ENCODE data around the gene CLCA4.

Gene CLCA4

DNA sequence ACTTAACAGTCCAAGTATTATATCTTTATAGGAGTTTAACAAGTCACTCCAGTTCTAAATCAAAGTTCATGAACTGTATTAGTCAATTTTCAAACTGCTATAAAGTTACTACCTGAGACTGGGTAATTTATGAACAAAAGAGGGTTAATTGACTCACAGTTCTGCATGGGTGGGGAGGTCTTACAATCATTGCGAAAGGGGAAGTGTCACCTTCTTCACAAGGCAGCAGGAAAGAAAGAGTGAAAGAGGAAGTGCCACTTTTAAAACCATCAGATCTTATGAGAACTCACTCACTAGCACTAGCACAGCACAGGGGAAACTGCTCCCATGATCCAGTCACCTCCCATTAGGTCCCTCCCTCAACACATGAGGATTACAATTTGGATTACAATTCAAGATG, 70.0 kb downstream of the CLCA4 start:
- no peaks in the 10 kb centered on the region for H3K27me3 ChIP-seq (ENCODE audit: insufficient read depth, low read depth)
- no peaks in the 10 kb centered on the region for H3K36me3 ChIP-seq (ENCODE audit: insufficient read depth)
- no peak overlapping the region for H2AFZ ChIP-seq (ENCODE audit: low read depth)
- H3K4me1 ChIP-seq (ENCODE audit: low read depth, poor library complexity, severe bottlenecking) = no peaks in the 10 kb centered on the region
- TF ChIP-seq, protein P1, sequence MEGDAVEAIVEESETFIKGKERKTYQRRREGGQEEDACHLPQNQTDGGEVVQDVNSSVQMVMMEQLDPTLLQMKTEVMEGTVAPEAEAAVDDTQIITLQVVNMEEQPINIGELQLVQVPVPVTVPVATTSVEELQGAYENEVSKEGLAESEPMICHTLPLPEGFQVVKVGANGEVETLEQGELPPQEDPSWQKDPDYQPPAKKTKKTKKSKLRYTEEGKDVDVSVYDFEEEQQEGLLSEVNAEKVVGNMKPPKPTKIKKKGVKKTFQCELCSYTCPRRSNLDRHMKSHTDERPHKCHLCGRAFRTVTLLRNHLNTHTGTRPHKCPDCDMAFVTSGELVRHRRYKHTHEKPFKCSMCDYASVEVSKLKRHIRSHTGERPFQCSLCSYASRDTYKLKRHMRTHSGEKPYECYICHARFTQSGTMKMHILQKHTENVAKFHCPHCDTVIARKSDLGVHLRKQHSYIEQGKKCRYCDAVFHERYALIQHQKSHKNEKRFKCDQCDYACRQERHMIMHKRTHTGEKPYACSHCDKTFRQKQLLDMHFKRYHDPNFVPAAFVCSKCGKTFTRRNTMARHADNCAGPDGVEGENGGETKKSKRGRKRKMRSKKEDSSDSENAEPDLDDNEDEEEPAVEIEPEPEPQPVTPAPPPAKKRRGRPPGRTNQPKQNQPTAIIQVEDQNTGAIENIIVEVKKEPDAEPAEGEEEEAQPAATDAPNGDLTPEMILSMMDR (conservative IDR thresholded peaks at IDR 0.05; ENCODE audit: low read depth, low read length) = no peak
- H3K9ac ChIP-seq = no peak overlapping the region
- H4K20me1 ChIP-seq (ENCODE audit: insufficient read depth) = no peaks in the 10 kb centered on the region
- H3K79me2 ChIP-seq (ENCODE audit: insufficient read depth, low read depth) = no peaks in the 10 kb centered on the region
- no peak overlapping the region for H3K4me3 ChIP-seq (IDR thresholded peaks at IDR 0.05; ENCODE audit: insufficient read depth, low read depth, low read length)
- H3K4me2 ChIP-seq = no peak overlapping the region
- no peak overlapping the region for H3K27ac ChIP-seq

DNA sequence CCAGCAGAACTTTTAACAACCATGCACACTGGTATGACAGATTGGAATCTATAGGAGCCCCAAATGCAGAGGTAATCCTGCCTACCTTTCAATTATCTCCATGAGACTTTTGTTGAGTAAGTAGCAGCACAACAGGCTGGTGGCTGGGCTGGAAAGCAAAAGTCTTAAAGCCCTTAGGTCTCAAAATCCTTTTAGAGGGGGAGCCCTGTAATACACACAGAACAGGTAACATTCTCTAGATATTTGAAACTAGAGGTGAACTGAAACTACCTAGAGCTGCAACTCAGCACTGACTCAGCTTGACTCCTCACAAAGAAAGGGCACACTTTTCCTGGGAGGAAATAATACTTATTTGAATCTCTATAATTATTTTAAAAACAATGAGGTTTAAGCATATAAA, 71.5 kb downstream of the CLCA4 start:
- H3K27ac ChIP-seq = no peak overlapping the region
- no peaks in the 10 kb centered on the region for H3K4me1 ChIP-seq (ENCODE audit: low read depth, poor library complexity, severe bottlenecking)
- no peaks in the 10 kb centered on the region for H3K79me2 ChIP-seq (ENCODE audit: insufficient read depth, low read depth)
- no peak overlapping the region for H3K4me3 ChIP-seq (IDR thresholded peaks at IDR 0.05; ENCODE audit: insufficient read depth, low read depth, low read length)
- no peaks in the 10 kb centered on the region for H4K20me1 ChIP-seq (ENCODE audit: insufficient read depth)
- no peaks in the 10 kb centered on the region for H3K36me3 ChIP-seq (ENCODE audit: insufficient read depth)
- no peaks in the 10 kb centered on the region for H3K27me3 ChIP-seq (ENCODE audit: insufficient read depth, low read depth)
- TF ChIP-seq, protein P1 (conservative IDR thresholded peaks at IDR 0.05; ENCODE audit: low read depth, low read length) = no peak
- H3K9ac ChIP-seq = no peak overlapping the region
- no peak overlapping the region for H3K4me2 ChIP-seq
- no peak overlapping the region for H2AFZ ChIP-seq (ENCODE audit: low read depth)

DNA sequence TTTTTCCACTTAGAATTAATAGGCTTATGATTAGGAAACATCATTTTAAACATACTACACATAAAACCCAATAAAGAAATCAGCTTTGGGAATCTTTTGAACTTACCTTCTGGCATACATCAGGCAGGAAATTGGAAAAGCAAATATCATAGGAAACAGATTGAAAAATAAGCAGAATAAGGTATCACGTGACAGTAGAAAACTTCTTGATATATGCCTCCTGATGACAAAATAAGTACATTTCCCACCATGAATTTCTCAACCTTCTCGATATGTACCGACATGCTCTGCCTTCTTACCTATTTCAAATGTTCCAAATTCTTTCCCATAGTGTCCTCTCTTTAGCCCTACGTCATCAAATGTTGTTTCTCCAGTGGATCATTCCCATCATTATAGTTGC, 72.4 kb downstream of the CLCA4 start:
- H3K9ac ChIP-seq = no peak overlapping the region

DNA sequence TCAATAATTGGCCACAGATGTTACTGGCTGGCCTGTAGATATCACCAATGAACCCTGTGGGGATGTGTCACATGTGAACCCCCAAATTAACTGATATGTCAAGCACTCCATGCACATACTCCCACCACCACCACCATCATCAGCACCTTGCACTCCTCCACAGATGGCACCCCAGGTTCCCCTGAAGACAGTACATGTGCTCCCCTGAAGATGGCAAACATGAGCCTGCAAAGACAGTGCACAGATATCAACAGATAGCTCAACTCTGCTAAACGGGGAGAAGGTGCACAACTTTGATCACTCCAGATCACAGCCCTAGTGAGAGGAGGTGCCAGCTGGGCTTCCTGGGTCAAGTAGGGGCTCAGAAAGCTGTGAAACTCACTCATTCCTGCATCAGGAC, 74.4 kb downstream of the CLCA4 start:
- Histone ChIP-seq H3K4me2 (no peak overlapping the region), H2AFZ (ENCODE audit: low read depth) (no peak overlapping the region), H4K20me1 (ENCODE audit: insufficient read depth) (no peaks in the 10 kb centered on the region), H3K9ac (no peak overlapping the region), H3K36me3 (ENCODE audit: insufficient read depth) (no peaks in the 10 kb centered on the region), H3K4me3 (IDR thresholded peaks at IDR 0.05; ENCODE audit: insufficient read depth, low read depth, low read length) (no peak overlapping the region), H3K27ac (no peak overlapping the region), H3K27me3 (ENCODE audit: insufficient read depth, low read depth) (no peaks in the 10 kb centered on the region), H3K79me2 (ENCODE audit: insufficient read depth, low read depth) (no peaks in the 10 kb centered on the region), H3K4me1 (ENCODE audit: low read depth, poor library complexity, severe bottlenecking) (no peaks in the 10 kb centered on the region)
- TF ChIP-seq, protein P1 (conservative IDR thresholded peaks at IDR 0.05; ENCODE audit: low read depth, low read length) = no peak

More for the DNA sequence above, 72.4 kb downstream of the CLCA4 start:
- Histone ChIP-seq H3K79me2 (ENCODE audit: insufficient read depth, low read depth) (no peaks in the 10 kb centered on the region), H4K20me1 (ENCODE audit: insufficient read depth) (no peaks in the 10 kb centered on the region), H3K27ac (no peak overlapping the region), H3K4me1 (ENCODE audit: low read depth, poor library complexity, severe bottlenecking) (no peaks in the 10 kb centered on the region), H3K36me3 (ENCODE audit: insufficient read depth) (no peaks in the 10 kb centered on the region), H3K4me3 (IDR thresholded peaks at IDR 0.05; ENCODE audit: insufficient read depth, low read depth, low read length) (no peak overlapping the region), H3K4me2 (no peak overlapping the region), H3K27me3 (ENCODE audit: insufficient read depth, low read depth) (no peaks in the 10 kb centered on the region), H2AFZ (ENCODE audit: low read depth) (no peak overlapping the region)
- TF ChIP-seq, protein P1 (conservative IDR thresholded peaks at IDR 0.05; ENCODE audit: low read depth, low read length) = no peak
